DMS53 (cell line): ENCODE results near the gene PTPRT.

ENCODE experiments used
- DNase-seq: peaks from one replicate; lab custom pipeline; 2025; lab: John Stamatoyannopoulos, UW

Gene PTPRT

GRCh38 chr20:42549496-42549895 lies 640.2 kb downstream of the PTPRT start:
- DNase-seq, result no peak

- DNase-seq, result no peak
Measured at GRCh38 chr20:42544926-42545325, 644.8 kb downstream of the PTPRT start.

DNA sequence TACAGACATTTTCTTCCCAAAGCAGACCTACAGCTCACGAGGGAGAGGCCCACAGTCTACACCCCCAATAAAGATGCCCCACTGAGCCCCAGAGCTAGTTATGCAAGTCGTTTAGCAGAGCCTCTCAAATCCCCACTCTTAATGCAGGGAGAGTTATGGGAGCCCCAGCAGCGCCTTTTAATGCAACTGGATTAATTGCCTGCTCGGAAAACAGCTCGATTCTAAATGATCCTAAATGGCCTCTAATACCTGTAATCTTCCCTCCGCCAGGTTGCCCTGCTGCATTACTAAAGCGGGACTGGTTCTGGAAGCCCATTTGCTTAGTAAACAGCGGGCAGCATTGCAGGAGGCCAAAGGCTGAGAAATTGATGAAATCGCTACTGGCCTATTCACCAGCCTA lies 656.9 kb downstream of the PTPRT start:
- no peak for DNase-seq

GRCh38 chr20:42531508-42531961 lies 658.2 kb downstream of the PTPRT start:
- no peak for DNase-seq

DNA sequence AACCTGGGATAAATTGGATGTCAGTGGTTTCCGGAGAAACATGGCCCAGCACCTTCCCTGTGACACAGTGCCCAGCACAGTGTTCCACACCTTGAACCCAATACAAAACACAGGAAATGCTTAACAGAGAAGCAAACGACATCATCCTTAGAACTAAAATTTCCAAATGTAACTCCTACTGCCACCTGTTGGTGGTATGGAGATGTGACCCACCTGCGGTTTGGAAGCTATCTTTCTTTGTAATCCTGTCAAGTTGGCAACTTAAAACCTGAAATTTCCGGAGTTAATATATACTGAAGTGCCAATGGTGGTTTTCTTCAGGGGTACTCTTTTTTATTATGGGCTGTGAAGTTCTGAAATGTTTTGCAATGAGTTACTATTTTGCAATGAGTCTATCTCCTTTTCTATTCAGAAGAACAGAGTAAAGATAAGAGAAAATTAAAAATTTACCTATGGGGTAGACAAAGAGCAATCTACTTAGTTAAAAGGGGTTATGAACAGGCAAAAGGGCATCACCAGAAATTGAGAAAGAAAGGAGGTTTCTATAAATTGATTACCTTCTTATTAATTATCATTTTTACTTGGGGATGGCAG lies 658.8 kb downstream of the PTPRT start:
- DNase-seq, result peak; percentile 50

DNA sequence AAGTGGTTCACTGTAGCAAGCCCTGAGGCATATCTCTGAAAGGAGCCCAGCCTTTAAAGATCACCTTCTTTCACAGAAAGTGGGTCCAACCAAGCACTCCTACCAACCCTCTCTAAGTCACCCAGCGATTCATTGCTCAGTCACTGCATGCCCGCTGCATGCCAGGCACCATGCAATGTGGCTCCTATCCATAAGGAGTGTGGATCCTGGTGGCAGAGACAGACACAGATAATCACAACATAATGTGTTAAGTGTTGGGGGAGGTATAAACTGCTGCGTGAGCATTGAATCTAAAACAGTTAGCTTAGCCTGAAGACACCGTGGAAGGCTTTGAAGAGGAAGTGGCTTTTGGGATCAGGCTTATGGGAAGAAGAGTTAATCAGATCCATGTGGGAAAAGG lies 659.5 kb downstream of the PTPRT start:
- DNase-seq, result no peak

GRCh38 chr20:42524058-42524457 lies 665.6 kb downstream of the PTPRT start:
- no peak for DNase-seq

GRCh38 chr20:42516692-42517091 lies 673.0 kb downstream of the PTPRT start:
- DNase-seq, result no peak

GRCh38 chr20:42510686-42511085 lies 679.0 kb downstream of the PTPRT start:
- no peak for DNase-seq

GRCh38 chr20:42507874-42508273 lies 681.8 kb downstream of the PTPRT start:
- no peak for DNase-seq

GRCh38 chr20:42506397-42506796 lies 683.3 kb downstream of the PTPRT start:
- DNase-seq, result no peak

DNA sequence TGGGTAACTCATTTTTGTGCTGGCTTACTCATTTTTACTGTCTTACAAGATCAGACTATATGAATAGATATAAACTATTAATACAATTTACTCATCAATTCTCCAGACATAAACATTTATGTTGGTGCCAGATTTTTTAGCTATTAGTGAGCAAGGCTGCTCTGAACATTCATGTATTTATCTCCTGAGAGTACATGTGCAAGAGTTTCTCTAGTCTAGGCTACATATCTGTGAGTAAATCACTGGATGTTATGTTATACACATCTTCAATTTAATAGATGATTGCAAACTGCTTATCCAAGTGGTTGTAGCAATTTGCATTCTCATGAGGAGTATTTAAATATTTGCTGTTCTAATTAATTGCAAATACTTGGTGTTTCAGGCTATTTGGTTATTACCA lies 687.1 kb downstream of the PTPRT start:
- DNase-seq, result no peak

DNA sequence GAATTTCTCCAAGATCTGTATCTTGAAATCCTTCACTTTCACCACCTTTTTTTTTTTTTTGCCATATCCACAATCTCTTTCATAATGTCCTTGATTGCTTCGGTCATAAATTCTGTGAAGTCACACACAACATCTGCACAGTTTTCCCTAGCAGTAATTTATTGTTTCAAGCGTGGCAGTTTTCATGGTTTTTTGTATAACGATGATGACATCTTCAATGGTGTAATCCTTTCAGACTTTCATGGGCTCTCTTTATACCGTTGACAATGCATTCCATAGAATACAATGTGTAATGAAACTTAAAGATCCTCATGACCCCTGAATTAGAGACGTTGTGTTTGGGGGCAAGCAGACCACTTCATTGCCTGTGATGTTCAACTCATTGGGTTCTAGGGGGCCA lies 693.1 kb downstream of the PTPRT start:
- no peak for DNase-seq

GRCh38 chr20:42494290-42494689 lies 695.4 kb downstream of the PTPRT start:
- no peak for DNase-seq

- DNase-seq, result no peak
Measured at GRCh38 chr20:42493001-42493400, 696.7 kb downstream of the PTPRT start.

DNA sequence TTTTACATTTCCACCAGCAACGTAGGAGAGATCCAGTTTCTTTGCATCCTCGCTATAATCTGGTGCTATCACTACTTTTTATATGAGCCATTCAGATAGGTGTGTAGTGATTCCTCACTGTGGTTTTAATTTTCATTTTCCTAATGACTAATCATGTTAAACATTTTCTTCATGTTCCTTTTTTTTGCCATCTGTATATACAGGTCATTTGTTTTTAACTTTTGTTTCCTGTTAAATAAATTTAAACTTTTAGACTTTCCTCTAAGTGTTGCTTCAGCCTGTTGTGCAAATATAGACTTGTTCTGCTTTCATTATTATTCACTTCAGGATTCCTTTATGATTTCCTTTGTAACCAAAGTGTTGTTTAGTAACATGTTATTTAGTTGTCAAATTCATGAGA lies 697.4 kb downstream of the PTPRT start:
- no peak for DNase-seq

DNA sequence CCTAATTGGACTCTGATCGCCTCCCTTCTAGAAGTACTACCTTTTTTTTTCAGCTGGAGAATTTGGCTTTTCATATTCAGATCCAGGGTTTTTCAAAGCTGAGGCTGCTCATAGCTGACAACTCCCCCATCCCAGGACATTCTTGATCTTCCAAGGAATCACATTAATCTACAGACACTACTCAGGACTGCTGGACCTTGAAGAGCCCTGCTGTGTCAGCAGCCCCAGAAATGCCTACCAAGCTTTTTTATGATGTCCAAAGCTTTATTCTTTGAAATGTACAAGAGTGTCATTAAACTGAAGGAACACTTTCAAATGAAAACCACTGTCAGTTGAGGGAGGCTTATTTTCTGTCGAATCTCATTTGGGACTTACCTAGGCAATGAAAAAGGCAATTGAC lies 704.1 kb downstream of the PTPRT start:
- DNase-seq, result no peak

DNA sequence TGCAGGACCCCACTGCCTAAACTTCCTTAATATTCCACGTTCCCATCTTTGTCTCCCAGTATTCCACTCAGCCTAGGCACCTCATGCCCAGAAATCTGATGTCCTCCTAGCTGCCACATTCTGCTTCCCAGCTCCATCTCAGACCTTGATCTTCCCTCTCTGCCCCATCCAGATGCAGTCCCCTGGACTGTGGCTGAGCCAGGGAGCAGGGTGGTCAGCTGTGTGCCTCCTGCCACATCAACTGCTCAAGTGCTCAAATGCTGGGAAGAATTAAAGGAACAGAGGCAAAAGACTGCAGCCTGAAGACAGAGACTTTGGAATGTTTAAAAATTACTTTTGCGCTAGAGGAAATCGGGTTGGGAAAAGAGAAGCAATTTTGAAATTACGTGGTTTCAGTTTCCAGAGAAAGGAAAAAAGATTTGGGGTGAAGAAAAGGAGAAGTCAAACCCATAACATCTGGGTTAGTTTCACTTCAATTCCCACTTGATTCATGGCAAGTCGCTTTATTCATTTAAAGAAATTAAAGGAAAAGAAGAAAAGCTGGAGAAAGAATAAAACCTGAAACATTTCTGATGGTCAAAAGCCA lies 704.8 kb downstream of the PTPRT start:
- DNase-seq, result no peak

- DNase-seq, result no peak
Measured at GRCh38 chr20:42484335-42484734, 705.4 kb downstream of the PTPRT start.

DNA sequence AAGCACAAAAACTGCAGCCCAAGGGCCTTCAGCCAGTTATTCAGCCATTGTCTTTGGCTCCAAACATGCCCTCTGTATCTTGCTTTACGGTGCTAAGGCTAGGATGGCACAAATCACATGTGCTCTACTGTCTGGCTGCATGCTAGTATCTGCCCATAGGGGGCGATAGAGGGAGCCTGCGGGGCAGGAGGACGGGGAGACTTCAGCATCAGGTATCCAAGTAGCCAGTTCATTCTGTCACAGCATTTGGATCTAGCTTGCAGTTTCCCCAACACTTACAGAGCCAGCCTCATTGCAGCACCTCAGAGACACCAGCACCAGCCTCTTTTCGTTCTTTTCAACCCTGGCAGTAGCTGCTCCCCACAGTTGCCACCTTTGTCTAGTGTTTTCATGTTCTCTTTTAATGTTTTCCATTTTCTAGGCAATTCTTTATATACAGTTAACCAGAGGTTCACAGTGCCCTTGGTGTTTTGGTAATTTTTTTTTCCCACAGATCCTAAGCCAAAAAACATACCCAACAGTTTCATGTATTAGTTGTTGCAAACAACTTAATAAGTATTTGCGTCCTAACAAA lies 705.9 kb downstream of the PTPRT start:
- DNase-seq, result peak; percentile 61

DNA sequence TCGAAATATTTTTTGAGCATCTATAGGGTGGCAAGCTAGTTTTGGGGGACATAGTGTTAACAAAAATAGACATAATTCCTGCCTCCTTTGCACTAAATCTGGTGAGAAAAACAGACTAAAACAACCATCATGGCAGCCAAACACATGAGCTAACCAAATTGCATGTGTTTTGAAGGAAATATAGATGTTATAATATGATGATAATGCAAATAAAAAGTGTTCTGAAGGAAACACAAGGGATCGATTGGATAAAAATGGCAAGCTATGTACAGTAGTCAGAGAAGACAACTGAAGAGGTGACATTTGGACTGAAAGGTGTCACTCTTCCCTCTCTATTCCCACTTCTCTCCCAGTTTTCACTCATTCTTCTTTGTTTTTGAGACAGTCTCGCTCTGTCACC lies 706.9 kb downstream of the PTPRT start:
- DNase-seq, result no peak

GRCh38 chr20:42475773-42476172 lies 713.9 kb downstream of the PTPRT start:
- DNase-seq, result no peak

GRCh38 chr20:42474646-42475045 lies 715.1 kb downstream of the PTPRT start:
- DNase-seq, result no peak

GRCh38 chr20:42472198-42472597 lies 717.5 kb downstream of the PTPRT start:
- no peak for DNase-seq
